ENCODE data around the gene KARS1.

DNA sequence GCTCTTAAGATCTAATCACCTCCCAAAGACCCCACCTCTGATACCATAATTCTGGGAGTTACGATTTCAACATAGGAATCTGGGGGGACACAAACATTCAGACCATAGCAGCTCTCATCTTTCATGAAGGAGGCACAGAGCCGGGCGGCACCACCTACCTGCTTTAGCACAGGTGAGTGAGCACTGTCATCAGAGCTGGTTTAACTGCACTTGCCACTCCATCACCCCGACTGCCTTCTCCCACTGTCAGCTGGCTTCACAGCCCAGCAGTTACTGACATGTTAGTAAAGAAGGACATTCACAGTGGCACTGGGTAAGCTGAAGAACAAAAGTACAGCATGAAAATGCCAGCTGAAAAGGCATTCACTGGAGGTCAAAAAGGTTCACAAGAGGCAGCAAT lies 58.7 kb downstream of the KARS1 start:
- TF ChIP-seq, protein P1, sequence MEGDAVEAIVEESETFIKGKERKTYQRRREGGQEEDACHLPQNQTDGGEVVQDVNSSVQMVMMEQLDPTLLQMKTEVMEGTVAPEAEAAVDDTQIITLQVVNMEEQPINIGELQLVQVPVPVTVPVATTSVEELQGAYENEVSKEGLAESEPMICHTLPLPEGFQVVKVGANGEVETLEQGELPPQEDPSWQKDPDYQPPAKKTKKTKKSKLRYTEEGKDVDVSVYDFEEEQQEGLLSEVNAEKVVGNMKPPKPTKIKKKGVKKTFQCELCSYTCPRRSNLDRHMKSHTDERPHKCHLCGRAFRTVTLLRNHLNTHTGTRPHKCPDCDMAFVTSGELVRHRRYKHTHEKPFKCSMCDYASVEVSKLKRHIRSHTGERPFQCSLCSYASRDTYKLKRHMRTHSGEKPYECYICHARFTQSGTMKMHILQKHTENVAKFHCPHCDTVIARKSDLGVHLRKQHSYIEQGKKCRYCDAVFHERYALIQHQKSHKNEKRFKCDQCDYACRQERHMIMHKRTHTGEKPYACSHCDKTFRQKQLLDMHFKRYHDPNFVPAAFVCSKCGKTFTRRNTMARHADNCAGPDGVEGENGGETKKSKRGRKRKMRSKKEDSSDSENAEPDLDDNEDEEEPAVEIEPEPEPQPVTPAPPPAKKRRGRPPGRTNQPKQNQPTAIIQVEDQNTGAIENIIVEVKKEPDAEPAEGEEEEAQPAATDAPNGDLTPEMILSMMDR (IDR thresholded peaks at IDR 0.05) = no peak
- no peak for TF ChIP-seq POLR2AphosphoS5 (IDR thresholded peaks at IDR 0.05; ENCODE audit: insufficient read depth in 1 of 2, low read depth in 1 of 2)
